CD14-positive monocyte (primary cell): ENCODE results near the gene CATSPER1. TPM values are rescaled to one million over a fixed set of nuclear protein-coding genes. Genes with fewer than 3 reads are reported as not detected.

Source experiments
- DNase-seq, 3 donors: peaks; one replicate each; pipeline ENCODE4 v3.0.0-alpha.2; 2011 to 2022
- H2AFZ ChIP-seq: 2 replicates; pipeline ENCODE4 v1.6.0; 2012; ENCODE audit warnings: mild to moderate bottlenecking, low read depth, low read length, inconsistent platforms; ENCODE audit not compliant: insufficient read depth, poor library complexity, severe bottlenecking
- H3K27ac ChIP-seq, 2 donors: 1 replicate in 1 of 2; 2 replicates in 1 of 2; pipeline ENCODE4 v1.5.1; 2012 to 2013; ENCODE audit warnings: low read length in 2 of 2, control low read depth in 1 of 2, inconsistent platforms in 1 of 2, low read depth in 1 of 2, mild to moderate bottlenecking in 1 of 2
- H3K27me3 ChIP-seq, 2 donors: one replicate each; pipeline versions ENCODE4 v1.6.0 to v1.6.1; 2011 to 2013; ENCODE audit warnings: low read length in 2 of 2; ENCODE audit not compliant: control insufficient read depth in 2 of 2, insufficient read depth in 2 of 2
- H3K36me3 ChIP-seq, 2 donors: replicated peaks in 1 of 2; 1 replicate in 1 of 2; 2 replicates in 1 of 2; pipeline versions ENCODE4 v1.5.1 to v1.6.1; 2012 to 2013; ENCODE audit warnings: low read length in 2 of 2, control low read depth in 1 of 2, inconsistent platforms in 1 of 2, mild to moderate bottlenecking in 1 of 2; ENCODE audit not compliant: insufficient read depth in 2 of 2, control insufficient read depth in 1 of 2
- H3K4me1 ChIP-seq, 2 donors: 1 replicate in 1 of 2; 2 replicates in 1 of 2; pipeline versions ENCODE4 v1.5.1 to v1.6.1; 2012 to 2013; ENCODE audit warnings: low read length in 2 of 2, control low read depth in 1 of 2, inconsistent platforms in 1 of 2, mild to moderate bottlenecking in 1 of 2, moderate library complexity in 1 of 2; ENCODE audit not compliant: insufficient read depth in 2 of 2, control insufficient read depth in 1 of 2
- H3K4me2 ChIP-seq: replicated peaks from 2 replicates; pipeline ENCODE3; 2012; ENCODE audit warnings: low read length, moderate library complexity, mild to moderate bottlenecking; ENCODE audit not compliant: poor library complexity, severe bottlenecking; ENCODE audit errors: extremely low read depth
- H3K4me3 ChIP-seq, 3 experiments: fragments of 200-600 bp in 1 of 3; sonication (generic) in 1 of 3; replicated peaks in 1 of 3; 1 replicate in 2 of 3; 2 replicates in 1 of 3; pipeline ENCODE4 v1.5.1; 2011 to 2013; ENCODE audit warnings: low read length in 3 of 3, mild to moderate bottlenecking in 3 of 3, control low read depth in 2 of 3, low read depth in 2 of 3, inconsistent platforms in 1 of 3, moderate library complexity in 1 of 3
- H3K79me2 ChIP-seq: 2 replicates; pipeline ENCODE4 v1.6.0; 2012; ENCODE audit warnings: mild to moderate bottlenecking, control low read depth, inconsistent platforms, low read length, moderate library complexity; ENCODE audit not compliant: insufficient read depth
- H3K9ac ChIP-seq: 2 replicates; pipeline ENCODE4 v1.6.0; 2017; ENCODE audit warnings: low read length, mild to moderate bottlenecking; ENCODE audit not compliant: insufficient read depth, poor library complexity, severe bottlenecking
- H3K9me3 ChIP-seq, 2 donors: replicated peaks in 1 of 2; 1 replicate in 1 of 2; 2 replicates in 1 of 2; pipeline versions ENCODE4 v1.5.1 to v1.6.1; 2012 to 2013; ENCODE audit warnings: low read length in 2 of 2, control low read depth in 1 of 2; ENCODE audit not compliant: control insufficient read depth in 1 of 2, insufficient read depth in 1 of 2
- H4K20me1 ChIP-seq: 2 replicates; pipeline ENCODE4 v1.6.0; 2012; ENCODE audit warnings: mild to moderate bottlenecking, low read length, control low read depth, moderate library complexity; ENCODE audit not compliant: insufficient read depth
- H3K27ac Mint-ChIP-seq, 7 donors: one replicate each; pipeline ENCODE4 v1.8.0; 2020; ENCODE audit warnings: mild to moderate bottlenecking in 7 of 7, mixed read lengths in 7 of 7, moderate library complexity in 6 of 7, inconsistent platforms in 2 of 7
- H3K27me3 Mint-ChIP-seq, 3 donors: one replicate each; pipeline ENCODE4 v1.8.0; 2021 to 2022; ENCODE audit warnings: low read depth in 3 of 3, mild to moderate bottlenecking in 3 of 3, mixed read lengths in 3 of 3, moderate library complexity in 3 of 3, inconsistent platforms in 1 of 3
- H3K36me3 Mint-ChIP-seq, 2 donors: one replicate each; pipeline ENCODE4 v1.8.0; 2020; ENCODE audit warnings: mixed read lengths in 2 of 2, inconsistent platforms in 1 of 2, mild to moderate bottlenecking in 1 of 2
- H3K4me1 Mint-ChIP-seq: one replicate; pipeline ENCODE4 v1.8.0; 2020; ENCODE audit warnings: mild to moderate bottlenecking, mixed read lengths
- H3K4me3 Mint-ChIP-seq, 2 donors: one replicate each; pipeline ENCODE4 v1.8.0; 2020; ENCODE audit warnings: mild to moderate bottlenecking in 2 of 2, mixed read lengths in 2 of 2, moderate library complexity in 1 of 2
- H3K9me3 Mint-ChIP-seq, 7 donors: one replicate each; pipeline ENCODE4 v1.8.0; 2020 to 2022; ENCODE audit warnings: mixed read lengths in 7 of 7, mild to moderate bottlenecking in 6 of 7, moderate library complexity in 6 of 7, inconsistent platforms in 2 of 7
- WGBS: methylation state at CpG from one replicate; pipeline ENCODE4 v1.1.5; 2013; ENCODE audit warnings: missing lambda C conversion rate; ENCODE audit not compliant: insufficient coverage; 5-methylcytosine and 5-hydroxymethylcytosine counted together
- intact Hi-C, 2 donors: fragments of 100-400 bp; cut with micrococcal nuclease; formaldehyde crosslinking; loops; one replicate each; pipeline versions ENCODE4 v1.15.0 to v1.15.1; 2023
- polyA plus RNA-seq, 3 donors: library from polyadenylated mRNA; depleted of rRNA in 1 of 3; unstranded in 2 of 3; stranded (reverse) in 1 of 3; fragments of 300-500 nt in 2 of 3; fragments of >200 nt in 1 of 3; fragmentation: Illumina TruSeq in 2 of 3; gene quantifications; 1 replicate in 2 of 3; 2 replicates in 1 of 3; pipeline ENCODE4 v1.2.3, GENCODE V29; 2012 to 2021
- TF ChIP-seq, protein P1 (sequence below): fragments of 200-600 bp; IDR thresholded peaks from one replicate; pipeline ENCODE4 v1.8.0; 2022; ENCODE audit warnings: antibody characterized with exemption, mild to moderate bottlenecking

CATSPER1 gene
- polyA plus RNA-seq, 3 donors, result 15.4 to 24.1 (median 22.0) TPM

DNA sequence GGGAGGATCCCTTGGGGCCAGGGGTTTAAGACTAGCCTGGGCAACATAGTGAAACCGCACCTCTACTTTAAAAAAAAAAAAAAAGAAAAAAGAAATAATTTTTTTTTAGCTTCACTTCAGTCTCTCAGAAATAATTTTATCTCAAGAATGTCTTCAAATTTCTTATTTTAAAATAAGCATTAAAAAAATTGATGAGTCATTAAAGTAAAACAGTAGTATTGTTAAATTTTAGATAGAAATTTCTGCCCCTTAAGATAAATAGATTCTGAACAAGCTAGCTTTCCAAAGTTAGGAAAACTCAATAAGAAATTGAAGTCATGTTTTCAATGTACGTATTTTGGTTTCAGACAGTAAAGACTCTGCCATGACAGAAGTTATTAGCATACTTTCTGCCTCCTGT lies 36.1 kb upstream of the CATSPER1 start:
- intact Hi-C loops, result no loop called here

DNA sequence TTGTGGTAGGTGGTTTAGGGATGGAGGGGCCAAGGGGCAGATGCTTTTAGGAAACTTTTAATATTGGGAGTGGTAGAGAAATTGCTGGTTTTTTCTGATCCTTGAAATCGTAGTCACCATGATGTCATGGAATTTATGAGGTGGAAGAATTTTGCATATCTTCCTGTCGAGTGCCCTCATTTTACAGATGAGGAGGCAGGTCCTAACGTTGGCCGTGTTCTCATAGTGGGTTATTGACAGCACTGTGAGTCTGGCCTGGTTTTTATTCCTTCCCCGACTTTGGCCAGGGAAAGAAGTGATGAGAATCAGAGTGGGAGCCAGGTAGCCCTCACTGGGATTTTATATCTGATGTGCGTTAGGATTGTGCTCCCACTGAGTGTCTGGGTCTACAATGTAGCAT lies 35.0 kb upstream of the CATSPER1 start:
- H3K36me3 Mint-ChIP-seq, result peaks cover 87 to 99% of the 10 kb centered on the region in 2 donors
- intact Hi-C loops, result no loop called here
- H3K4me1 Mint-ChIP-seq, result peaks cover 3% of the 10 kb centered on the region
- no peak overlapping the region for H3K4me3 Mint-ChIP-seq
- TF ChIP-seq, protein P1, sequence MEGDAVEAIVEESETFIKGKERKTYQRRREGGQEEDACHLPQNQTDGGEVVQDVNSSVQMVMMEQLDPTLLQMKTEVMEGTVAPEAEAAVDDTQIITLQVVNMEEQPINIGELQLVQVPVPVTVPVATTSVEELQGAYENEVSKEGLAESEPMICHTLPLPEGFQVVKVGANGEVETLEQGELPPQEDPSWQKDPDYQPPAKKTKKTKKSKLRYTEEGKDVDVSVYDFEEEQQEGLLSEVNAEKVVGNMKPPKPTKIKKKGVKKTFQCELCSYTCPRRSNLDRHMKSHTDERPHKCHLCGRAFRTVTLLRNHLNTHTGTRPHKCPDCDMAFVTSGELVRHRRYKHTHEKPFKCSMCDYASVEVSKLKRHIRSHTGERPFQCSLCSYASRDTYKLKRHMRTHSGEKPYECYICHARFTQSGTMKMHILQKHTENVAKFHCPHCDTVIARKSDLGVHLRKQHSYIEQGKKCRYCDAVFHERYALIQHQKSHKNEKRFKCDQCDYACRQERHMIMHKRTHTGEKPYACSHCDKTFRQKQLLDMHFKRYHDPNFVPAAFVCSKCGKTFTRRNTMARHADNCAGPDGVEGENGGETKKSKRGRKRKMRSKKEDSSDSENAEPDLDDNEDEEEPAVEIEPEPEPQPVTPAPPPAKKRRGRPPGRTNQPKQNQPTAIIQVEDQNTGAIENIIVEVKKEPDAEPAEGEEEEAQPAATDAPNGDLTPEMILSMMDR, result no peak
- H3K27me3 Mint-ChIP-seq, result peaks cover 0 to 1% (median 0%) of the 10 kb centered on the region in 3 donors
- peaks cover 93 to 98% of the 10 kb centered on the region in 2 donors for H3K36me3 ChIP-seq
- H3K27ac Mint-ChIP-seq, result peak overlapping the region in 3 of 7 donors; percentile 20 to 39 (median 37)
- H3K79me2 ChIP-seq, result peaks cover 32% of the 10 kb centered on the region
- no peak overlapping the region for H3K9ac ChIP-seq
- H3K27me3 ChIP-seq, result no peaks in the 10 kb centered on the region
- DNase-seq, result no peak
- peaks cover 2% of the 10 kb centered on the region in 2 donors for H3K4me1 ChIP-seq
- H3K9me3 Mint-ChIP-seq, result peaks cover 0 to 4% (median 0%) of the 10 kb centered on the region in 7 donors
- H2AFZ ChIP-seq, result no peak overlapping the region
- peaks cover 18% of the 10 kb centered on the region for H4K20me1 ChIP-seq
- H3K4me3 ChIP-seq, result no peak overlapping the region
- H3K27ac ChIP-seq, result no peak overlapping the region
- 94% methylated on average over 6 of the region's 6 CpGs for WGBS
- no peaks in the 10 kb centered on the region for H3K9me3 ChIP-seq
- H3K4me2 ChIP-seq, result no peak overlapping the region

More for the DNA sequence above, 36.1 kb upstream of the CATSPER1 start:
- Mint-ChIP-seq H3K27me3 (peaks cover 0 to 1% (median 0%) of the 10 kb centered on the region in 3 donors), H3K4me3 (no peak overlapping the region), H3K36me3 (peaks cover 87 to 99% of the 10 kb centered on the region in 2 donors), H3K4me1 (peaks cover 14% of the 10 kb centered on the region), H3K27ac (no peak overlapping the region), H3K9me3 (peaks cover 0 to 4% (median 0%) of the 10 kb centered on the region in 7 donors)
- Histone ChIP-seq H4K20me1 (peaks cover 18% of the 10 kb centered on the region), H3K9me3 (no peaks in the 10 kb centered on the region), H3K27ac (no peak overlapping the region), H3K4me2 (no peak overlapping the region), H3K27me3 (no peaks in the 10 kb centered on the region), H3K9ac (no peak overlapping the region), H3K79me2 (peaks cover 23% of the 10 kb centered on the region), H3K4me1 (peaks cover 13 to 14% of the 10 kb centered on the region in 2 donors), H3K36me3 (peaks cover 93 to 98% of the 10 kb centered on the region in 2 donors), H2AFZ (no peak overlapping the region), H3K4me3 (no peak overlapping the region)
- DNase-seq, result no peak
- no CpG with 5 or more reads among the region's 2 CpGs for WGBS
- TF ChIP-seq, protein P1, result no peak
